WTC11 (cell line): ENCODE data around the gene ARHGAP29. TPM values are rescaled to one million over a fixed set of nuclear protein-coding genes. Genes with fewer than 3 reads are reported as not detected.

Experiments
- ATAC-seq: fragments of 200-7000 bp; cut with Tn5 transposase; 2 replicates; pipeline ENCODE4 v1.10.0; 2021; ENCODE audit warnings: mild to moderate bottlenecking, moderate library complexity
- CTCF ChIA-PET: fragments of 300-600 bp; sonication (Branson Sonifier 250); formaldehyde crosslinking; loops from one replicate; lab custom pipeline; 2021; ENCODE audit warnings: antibody characterized with exemption; lab: Charles Lee
- POLR2A ChIA-PET: fragments of 350-600 bp; sonication (Branson Sonifier 250); formaldehyde crosslinking; loops from one replicate; lab custom pipeline; 2021; ENCODE audit warnings: antibody characterized with exemption; lab: Charles Lee
- DNase-seq: peaks from one replicate; pipeline ENCODE4 v3.0.0; 2021; ENCODE audit warnings: low spot score
- H3K27ac Mint-ChIP-seq: 2 replicates; pipeline ENCODE4 v1.8.0; 2021; ENCODE audit warnings: mixed read lengths
- H3K27me3 Mint-ChIP-seq: 2 replicates; pipeline ENCODE4 v1.8.0; 2021; ENCODE audit warnings: low read depth, mild to moderate bottlenecking, moderate library complexity, mixed read lengths
- H3K36me3 Mint-ChIP-seq: 2 replicates; pipeline ENCODE4 v1.8.0; 2021; ENCODE audit warnings: mixed read lengths
- H3K4me1 Mint-ChIP-seq: 2 replicates; pipeline ENCODE4 v1.8.0; 2022; ENCODE audit warnings: mixed read lengths
- H3K4me3 Mint-ChIP-seq: 2 replicates; pipeline ENCODE4 v1.8.0; 2021; ENCODE audit warnings: mild to moderate bottlenecking, moderate library complexity, mixed read lengths
- H3K9me3 Mint-ChIP-seq: 2 replicates; pipeline ENCODE4 v1.8.0; 2021; ENCODE audit warnings: mixed read lengths
- ATF1 ChIP-seq: sonication (generic); formaldehyde crosslinking; IDR thresholded peaks from 2 replicates; pipeline ENCODE4 v1.8.1; 2023; ENCODE audit warnings: mild to moderate bottlenecking, moderate library complexity, missing genetic modification reagents
- ELF4 ChIP-seq: sonication (generic); formaldehyde crosslinking; IDR thresholded peaks from 2 replicates; pipeline ENCODE4 v1.8.1; 2022; ENCODE audit warnings: low read depth, mild to moderate bottlenecking, moderate library complexity, missing genetic modification reagents
- ESRRA ChIP-seq: sonication (generic); formaldehyde crosslinking; IDR thresholded peaks from 2 replicates; pipeline ENCODE4 v1.8.1; 2022; ENCODE audit warnings: mild to moderate bottlenecking, missing genetic modification reagents, borderline replicate concordance
- FOXK1 ChIP-seq: sonication (generic); formaldehyde crosslinking; IDR thresholded peaks from 2 replicates; pipeline ENCODE4 v1.8.0; 2022; ENCODE audit warnings: mild to moderate bottlenecking, moderate library complexity, missing genetic modification reagents
- HMGA2 ChIP-seq: fragments of 250-450 bp; sonication (Bioruptor Pico); IDR thresholded peaks from 2 replicates; pipeline ENCODE4 v1.4.0; 2021; ENCODE audit warnings: mild to moderate bottlenecking, moderate library complexity
- SP1 ChIP-seq: sonication (generic); formaldehyde crosslinking; conservative IDR thresholded peaks from 2 replicates; pipeline ENCODE4 v1.8.1; 2022; ENCODE audit warnings: missing genetic modification reagents
- ZNF219 ChIP-seq: sonication (generic); formaldehyde crosslinking; IDR thresholded peaks from 2 replicates; pipeline ENCODE4 v1.8.0; 2023; ENCODE audit warnings: missing genetic modification reagents, mild to moderate bottlenecking, borderline replicate concordance
- ZNF263 ChIP-seq: sonication (generic); formaldehyde crosslinking; IDR thresholded peaks from 2 replicates; pipeline ENCODE4 v1.8.1; 2022; ENCODE audit warnings: low read depth, mild to moderate bottlenecking, moderate library complexity, missing genetic modification reagents
- ZNF423 ChIP-seq: fragments of 250-450 bp; sonication (Bioruptor Pico); IDR thresholded peaks from 2 replicates; pipeline ENCODE4 v2.1.2; 2022; ENCODE audit warnings: mild to moderate bottlenecking, moderate library complexity
- total RNA-seq: library from RNA; stranded (reverse); gene quantifications from 3 replicates; pipeline ENCODE4 v1.2.3, GENCODE V29; 2021
- TF ChIP-seq, protein P1 (sequence below): sonication (generic); formaldehyde crosslinking; IDR thresholded peaks from 2 replicates; pipeline ENCODE4 v1.8.0; 2022; ENCODE audit warnings: mild to moderate bottlenecking, missing genetic modification reagents
- TF ChIP-seq, protein P2 (sequence below): sonication (generic); formaldehyde crosslinking; IDR thresholded peaks from 2 replicates; pipeline ENCODE4 v1.8.0; 2023; ENCODE audit warnings: mild to moderate bottlenecking, missing genetic modification reagents
- TF ChIP-seq, protein P3 (sequence below): fragments of 250-450 bp; sonication (Bioruptor Pico); IDR thresholded peaks from 2 replicates; pipeline ENCODE4 v2.1.2; 2022; ENCODE audit warnings: mild to moderate bottlenecking, moderate library complexity
- TF ChIP-seq, protein P4 (sequence below): sonication (generic); formaldehyde crosslinking; conservative IDR thresholded peaks from 2 replicates; pipeline ENCODE4 v1.8.1; 2022; ENCODE audit warnings: mild to moderate bottlenecking, missing genetic modification reagents
- TF ChIP-seq, protein P5 (sequence below): sonication (generic); formaldehyde crosslinking; IDR thresholded peaks from 2 replicates; pipeline ENCODE4 v1.8.0; 2022; ENCODE audit warnings: mild to moderate bottlenecking, missing genetic modification reagents
- TF ChIP-seq, protein P6 (sequence below): sonication (generic); formaldehyde crosslinking; IDR thresholded peaks from 2 replicates; pipeline ENCODE4 v1.8.1; 2022; ENCODE audit warnings: missing genetic modification reagents, borderline replicate concordance
- TF ChIP-seq, protein P7 (sequence below): sonication (generic); formaldehyde crosslinking; IDR thresholded peaks from 2 replicates; pipeline ENCODE4 v1.8.0; 2023; ENCODE audit warnings: missing genetic modification reagents, mild to moderate bottlenecking, borderline replicate concordance
- TF ChIP-seq, protein P8 (sequence below): sonication (generic); formaldehyde crosslinking; IDR thresholded peaks from 2 replicates; pipeline ENCODE4 v1.8.0; 2022; ENCODE audit warnings: mild to moderate bottlenecking, missing genetic modification reagents
- TF ChIP-seq, protein P9 (sequence below): sonication (generic); formaldehyde crosslinking; IDR thresholded peaks from 2 replicates; pipeline ENCODE4 v1.8.1; 2022; ENCODE audit warnings: mild to moderate bottlenecking, moderate library complexity, missing genetic modification reagents

Gene ARHGAP29
- total RNA-seq, 1 experiment from 2014 or later: 6.6 TPM

DNA sequence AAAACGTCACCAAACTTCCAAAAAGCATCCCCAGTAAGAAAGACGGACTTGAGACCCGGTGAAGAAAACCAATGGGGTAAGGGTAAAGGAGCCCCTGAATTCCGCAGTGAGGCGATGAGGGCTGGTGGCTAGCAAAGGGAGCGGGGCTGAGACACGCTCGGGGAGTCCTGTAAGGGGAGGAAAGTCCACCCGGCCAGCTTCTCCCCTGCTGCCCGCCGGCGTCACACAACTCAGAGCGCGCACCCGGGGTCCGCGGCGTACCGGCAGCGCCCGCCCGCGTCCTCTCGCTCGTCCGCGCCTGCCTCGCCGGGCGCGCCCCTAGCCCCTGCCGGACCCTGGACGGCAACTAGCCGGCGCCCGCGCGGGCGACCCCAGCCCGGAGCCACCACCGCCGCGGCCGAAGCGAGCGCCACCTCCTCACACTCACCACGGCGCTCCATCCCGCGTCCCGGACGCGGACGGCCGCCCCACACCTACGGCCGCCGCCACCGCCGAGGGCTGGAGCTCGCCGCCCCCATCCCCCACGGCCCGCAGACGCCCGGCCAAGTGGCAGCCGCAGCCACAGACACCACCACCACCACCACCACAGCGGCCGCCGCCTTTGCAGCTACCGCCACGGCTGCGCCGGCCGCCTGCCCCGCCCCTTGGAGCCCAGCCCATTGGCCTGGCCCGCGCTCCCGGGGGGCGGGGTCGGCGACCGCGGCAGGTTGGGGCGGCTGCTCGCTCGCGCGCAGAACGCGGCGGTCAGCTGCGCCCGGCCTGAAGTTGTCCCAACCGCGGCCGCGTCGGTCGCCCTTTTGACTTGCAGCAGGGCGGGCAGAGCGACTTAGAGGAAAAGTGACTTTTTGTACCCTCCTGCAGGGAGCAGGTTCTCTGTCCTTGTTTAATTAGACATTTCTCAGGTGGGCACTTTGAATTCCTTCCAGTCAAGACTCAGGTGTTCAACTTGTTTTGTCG is 10.0 kb upstream of the ARHGAP29 start (continued):
- TF ChIP-seq, protein P1, sequence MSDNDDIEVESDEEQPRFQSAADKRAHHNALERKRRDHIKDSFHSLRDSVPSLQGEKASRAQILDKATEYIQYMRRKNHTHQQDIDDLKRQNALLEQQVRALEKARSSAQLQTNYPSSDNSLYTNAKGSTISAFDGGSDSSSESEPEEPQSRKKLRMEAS: 0 out of 2 replicates have a peak, but pooled peaks have one; percentile 19

DNA sequence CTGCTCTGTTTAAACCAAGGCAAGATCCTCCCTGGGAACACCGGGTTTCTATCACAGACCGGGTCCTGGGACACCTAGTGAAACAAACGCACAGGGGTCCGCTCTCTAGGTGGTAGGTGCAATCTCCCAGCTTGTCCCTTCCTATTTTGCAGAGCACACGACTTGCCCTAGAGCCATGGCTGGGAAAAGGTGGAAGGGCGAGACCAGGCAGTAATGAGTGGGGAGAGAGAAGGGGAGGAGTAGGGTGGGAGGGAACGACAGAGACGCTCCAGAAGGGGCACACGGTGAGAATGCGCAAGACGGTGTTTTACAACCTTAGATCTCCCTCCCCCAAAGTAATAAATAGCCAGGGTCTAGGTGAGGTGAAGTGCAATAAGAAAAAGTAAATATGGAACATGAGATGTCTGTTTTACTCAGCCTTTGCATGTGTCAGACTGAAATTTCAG is 9.3 kb upstream of the ARHGAP29 start:
- CTCF ChIA-PET: interaction anchor here (2.1 to 3.2 kb wide), 4 partner anchors 10 to 201 kb away, joined by 7 to 21 read pairs (median 12); partner anchors contain the start of gene ARHGAP29
- peak overlapping the region; percentile 72 for H3K4me3 Mint-ChIP-seq
- POLR2A ChIA-PET: interaction anchor here (1.4 kb wide), 1 partner anchor 9 kb away, joined by 15 read pairs; the partner anchor contains the start of gene ARHGAP29
- DNase-seq: no peak
- H3K36me3 Mint-ChIP-seq: peaks cover 11% of the 10 kb centered on the region; the same call in 1 of the 2 replicates
- peaks cover 10% of the 10 kb centered on the region for H3K4me1 Mint-ChIP-seq
- H3K27me3 Mint-ChIP-seq: peaks cover 87% of the 10 kb centered on the region
- ATAC-seq: peak; percentile 7; the same call in 1 of the 2 replicates
- H3K27ac Mint-ChIP-seq: no peak overlapping the region
- H3K9me3 Mint-ChIP-seq: peaks cover 21% of the 10 kb centered on the region
- TF ChIP-seq ZNF423 (CRISPR knock-in tag) (no peak), ZNF219 (CRISPR knock-in tag) (no peak), ESRRA (CRISPR knock-in tag) (no peak), SP1 (CRISPR knock-in tag) (no peak), ZNF263 (CRISPR knock-in tag) (no peak), FOXK1 (CRISPR knock-in tag) (no peak), HMGA2 (CRISPR knock-in tag) (no peak), ELF4 (CRISPR knock-in tag) (no peak), ATF1 (CRISPR knock-in tag) (no peak)
- TF ChIP-seq, protein P2, sequence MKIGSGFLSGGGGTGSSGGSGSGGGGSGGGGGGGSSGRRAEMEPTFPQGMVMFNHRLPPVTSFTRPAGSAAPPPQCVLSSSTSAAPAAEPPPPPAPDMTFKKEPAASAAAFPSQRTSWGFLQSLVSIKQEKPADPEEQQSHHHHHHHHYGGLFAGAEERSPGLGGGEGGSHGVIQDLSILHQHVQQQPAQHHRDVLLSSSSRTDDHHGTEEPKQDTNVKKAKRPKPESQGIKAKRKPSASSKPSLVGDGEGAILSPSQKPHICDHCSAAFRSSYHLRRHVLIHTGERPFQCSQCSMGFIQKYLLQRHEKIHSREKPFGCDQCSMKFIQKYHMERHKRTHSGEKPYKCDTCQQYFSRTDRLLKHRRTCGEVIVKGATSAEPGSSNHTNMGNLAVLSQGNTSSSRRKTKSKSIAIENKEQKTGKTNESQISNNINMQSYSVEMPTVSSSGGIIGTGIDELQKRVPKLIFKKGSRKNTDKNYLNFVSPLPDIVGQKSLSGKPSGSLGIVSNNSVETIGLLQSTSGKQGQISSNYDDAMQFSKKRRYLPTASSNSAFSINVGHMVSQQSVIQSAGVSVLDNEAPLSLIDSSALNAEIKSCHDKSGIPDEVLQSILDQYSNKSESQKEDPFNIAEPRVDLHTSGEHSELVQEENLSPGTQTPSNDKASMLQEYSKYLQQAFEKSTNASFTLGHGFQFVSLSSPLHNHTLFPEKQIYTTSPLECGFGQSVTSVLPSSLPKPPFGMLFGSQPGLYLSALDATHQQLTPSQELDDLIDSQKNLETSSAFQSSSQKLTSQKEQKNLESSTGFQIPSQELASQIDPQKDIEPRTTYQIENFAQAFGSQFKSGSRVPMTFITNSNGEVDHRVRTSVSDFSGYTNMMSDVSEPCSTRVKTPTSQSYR (CRISPR knock-in tag): no peak
- TF ChIP-seq, protein P3, sequence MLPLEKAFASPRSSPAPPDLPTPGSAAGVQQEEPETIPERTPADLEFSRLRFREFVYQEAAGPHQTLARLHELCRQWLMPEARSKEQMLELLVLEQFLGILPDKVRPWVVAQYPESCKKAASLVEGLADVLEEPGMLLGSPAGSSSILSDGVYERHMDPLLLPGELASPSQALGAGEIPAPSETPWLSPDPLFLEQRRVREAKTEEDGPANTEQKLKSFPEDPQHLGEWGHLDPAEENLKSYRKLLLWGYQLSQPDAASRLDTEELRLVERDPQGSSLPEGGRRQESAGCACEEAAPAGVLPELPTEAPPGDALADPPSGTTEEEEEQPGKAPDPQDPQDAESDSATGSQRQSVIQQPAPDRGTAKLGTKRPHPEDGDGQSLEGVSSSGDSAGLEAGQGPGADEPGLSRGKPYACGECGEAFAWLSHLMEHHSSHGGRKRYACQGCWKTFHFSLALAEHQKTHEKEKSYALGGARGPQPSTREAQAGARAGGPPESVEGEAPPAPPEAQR (CRISPR knock-in tag): no peak
- TF ChIP-seq, protein P4, sequence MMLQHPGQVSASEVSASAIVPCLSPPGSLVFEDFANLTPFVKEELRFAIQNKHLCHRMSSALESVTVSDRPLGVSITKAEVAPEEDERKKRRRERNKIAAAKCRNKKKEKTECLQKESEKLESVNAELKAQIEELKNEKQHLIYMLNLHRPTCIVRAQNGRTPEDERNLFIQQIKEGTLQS (CRISPR knock-in tag): no peak
- TF ChIP-seq, protein P5, sequence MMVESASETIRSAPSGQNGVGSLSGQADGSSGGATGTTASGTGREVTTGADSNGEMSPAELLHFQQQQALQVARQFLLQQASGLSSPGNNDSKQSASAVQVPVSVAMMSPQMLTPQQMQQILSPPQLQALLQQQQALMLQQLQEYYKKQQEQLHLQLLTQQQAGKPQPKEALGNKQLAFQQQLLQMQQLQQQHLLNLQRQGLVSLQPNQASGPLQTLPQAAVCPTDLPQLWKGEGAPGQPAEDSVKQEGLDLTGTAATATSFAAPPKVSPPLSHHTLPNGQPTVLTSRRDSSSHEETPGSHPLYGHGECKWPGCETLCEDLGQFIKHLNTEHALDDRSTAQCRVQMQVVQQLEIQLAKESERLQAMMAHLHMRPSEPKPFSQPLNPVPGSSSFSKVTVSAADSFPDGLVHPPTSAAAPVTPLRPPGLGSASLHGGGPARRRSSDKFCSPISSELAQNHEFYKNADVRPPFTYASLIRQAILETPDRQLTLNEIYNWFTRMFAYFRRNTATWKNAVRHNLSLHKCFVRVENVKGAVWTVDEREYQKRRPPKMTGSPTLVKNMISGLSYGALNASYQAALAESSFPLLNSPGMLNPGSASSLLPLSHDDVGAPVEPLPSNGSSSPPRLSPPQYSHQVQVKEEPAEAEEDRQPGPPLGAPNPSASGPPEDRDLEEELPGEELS: no peak
- TF ChIP-seq, protein P6, sequence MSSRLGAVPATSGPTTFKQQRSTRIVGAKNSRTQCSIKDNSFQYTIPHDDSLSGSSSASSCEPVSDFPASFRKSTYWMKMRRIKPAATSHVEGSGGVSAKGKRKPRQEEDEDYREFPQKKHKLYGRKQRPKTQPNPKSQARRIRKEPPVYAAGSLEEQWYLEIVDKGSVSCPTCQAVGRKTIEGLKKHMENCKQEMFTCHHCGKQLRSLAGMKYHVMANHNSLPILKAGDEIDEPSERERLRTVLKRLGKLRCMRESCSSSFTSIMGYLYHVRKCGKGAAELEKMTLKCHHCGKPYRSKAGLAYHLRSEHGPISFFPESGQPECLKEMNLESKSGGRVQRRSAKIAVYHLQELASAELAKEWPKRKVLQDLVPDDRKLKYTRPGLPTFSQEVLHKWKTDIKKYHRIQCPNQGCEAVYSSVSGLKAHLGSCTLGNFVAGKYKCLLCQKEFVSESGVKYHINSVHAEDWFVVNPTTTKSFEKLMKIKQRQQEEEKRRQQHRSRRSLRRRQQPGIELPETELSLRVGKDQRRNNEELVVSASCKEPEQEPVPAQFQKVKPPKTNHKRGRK (CRISPR knock-in tag): no peak
- TF ChIP-seq, protein P7, sequence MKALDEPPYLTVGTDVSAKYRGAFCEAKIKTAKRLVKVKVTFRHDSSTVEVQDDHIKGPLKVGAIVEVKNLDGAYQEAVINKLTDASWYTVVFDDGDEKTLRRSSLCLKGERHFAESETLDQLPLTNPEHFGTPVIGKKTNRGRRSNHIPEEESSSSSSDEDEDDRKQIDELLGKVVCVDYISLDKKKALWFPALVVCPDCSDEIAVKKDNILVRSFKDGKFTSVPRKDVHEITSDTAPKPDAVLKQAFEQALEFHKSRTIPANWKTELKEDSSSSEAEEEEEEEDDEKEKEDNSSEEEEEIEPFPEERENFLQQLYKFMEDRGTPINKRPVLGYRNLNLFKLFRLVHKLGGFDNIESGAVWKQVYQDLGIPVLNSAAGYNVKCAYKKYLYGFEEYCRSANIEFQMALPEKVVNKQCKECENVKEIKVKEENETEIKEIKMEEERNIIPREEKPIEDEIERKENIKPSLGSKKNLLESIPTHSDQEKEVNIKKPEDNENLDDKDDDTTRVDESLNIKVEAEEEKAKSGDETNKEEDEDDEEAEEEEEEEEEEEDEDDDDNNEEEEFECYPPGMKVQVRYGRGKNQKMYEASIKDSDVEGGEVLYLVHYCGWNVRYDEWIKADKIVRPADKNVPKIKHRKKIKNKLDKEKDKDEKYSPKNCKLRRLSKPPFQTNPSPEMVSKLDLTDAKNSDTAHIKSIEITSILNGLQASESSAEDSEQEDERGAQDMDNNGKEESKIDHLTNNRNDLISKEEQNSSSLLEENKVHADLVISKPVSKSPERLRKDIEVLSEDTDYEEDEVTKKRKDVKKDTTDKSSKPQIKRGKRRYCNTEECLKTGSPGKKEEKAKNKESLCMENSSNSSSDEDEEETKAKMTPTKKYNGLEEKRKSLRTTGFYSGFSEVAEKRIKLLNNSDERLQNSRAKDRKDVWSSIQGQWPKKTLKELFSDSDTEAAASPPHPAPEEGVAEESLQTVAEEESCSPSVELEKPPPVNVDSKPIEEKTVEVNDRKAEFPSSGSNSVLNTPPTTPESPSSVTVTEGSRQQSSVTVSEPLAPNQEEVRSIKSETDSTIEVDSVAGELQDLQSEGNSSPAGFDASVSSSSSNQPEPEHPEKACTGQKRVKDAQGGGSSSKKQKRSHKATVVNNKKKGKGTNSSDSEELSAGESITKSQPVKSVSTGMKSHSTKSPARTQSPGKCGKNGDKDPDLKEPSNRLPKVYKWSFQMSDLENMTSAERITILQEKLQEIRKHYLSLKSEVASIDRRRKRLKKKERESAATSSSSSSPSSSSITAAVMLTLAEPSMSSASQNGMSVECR (CRISPR knock-in tag): no peak
- TF ChIP-seq, protein P8, sequence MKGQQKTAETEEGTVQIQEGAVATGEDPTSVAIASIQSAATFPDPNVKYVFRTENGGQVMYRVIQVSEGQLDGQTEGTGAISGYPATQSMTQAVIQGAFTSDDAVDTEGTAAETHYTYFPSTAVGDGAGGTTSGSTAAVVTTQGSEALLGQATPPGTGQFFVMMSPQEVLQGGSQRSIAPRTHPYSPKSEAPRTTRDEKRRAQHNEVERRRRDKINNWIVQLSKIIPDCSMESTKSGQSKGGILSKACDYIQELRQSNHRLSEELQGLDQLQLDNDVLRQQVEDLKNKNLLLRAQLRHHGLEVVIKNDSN (CRISPR knock-in tag): no peak
- TF ChIP-seq, protein P9, sequence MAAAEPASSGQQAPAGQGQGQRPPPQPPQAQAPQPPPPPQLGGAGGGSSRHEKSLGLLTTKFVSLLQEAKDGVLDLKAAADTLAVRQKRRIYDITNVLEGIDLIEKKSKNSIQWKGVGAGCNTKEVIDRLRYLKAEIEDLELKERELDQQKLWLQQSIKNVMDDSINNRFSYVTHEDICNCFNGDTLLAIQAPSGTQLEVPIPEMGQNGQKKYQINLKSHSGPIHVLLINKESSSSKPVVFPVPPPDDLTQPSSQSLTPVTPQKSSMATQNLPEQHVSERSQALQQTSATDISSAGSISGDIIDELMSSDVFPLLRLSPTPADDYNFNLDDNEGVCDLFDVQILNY (CRISPR knock-in tag): no peak
